GM12878 (cell line): Measurements from ENCODE around the gene TCF4.

Source experiments
- EP300 ChIP-seq, 2 experiments: fragments of 150-350 bp in 1 of 2; IDR thresholded peaks; 2 replicates each; pipeline ENCODE4 v1.6.1; 2011 to 2012; ENCODE audit warnings: low read depth in 2 of 2, low read length in 2 of 2, borderline replicate concordance in 1 of 2, improper control_type of control experiment in 1 of 2, inconsistent platforms in 1 of 2; ENCODE audit not compliant: control insufficient read depth in 1 of 2
- FOXM1 ChIP-seq: IDR thresholded peaks from 2 replicates; pipeline ENCODE4 v1.6.1; 2012; ENCODE audit warnings: low read depth, mild to moderate bottlenecking, inconsistent platforms, low read length, moderate library complexity
- NBN ChIP-seq: fragments of 450-650 bp; IDR thresholded peaks from 2 replicates; pipeline ENCODE4 v1.6.1; 2016
- POLR2A ChIP-seq: IDR thresholded peaks from 2 replicates; pipeline ENCODE4 v1.6.1; 2011; ENCODE audit warnings: low read depth, mild to moderate bottlenecking, low read length
- POLR2AphosphoS5 ChIP-seq: IDR thresholded peaks from 2 replicates; pipeline ENCODE4 v1.6.1; 2011; ENCODE audit warnings: mild to moderate bottlenecking, low read length, inconsistent platforms
- TF ChIP-seq, protein P1 (sequence below), 3 experiments: IDR thresholded peaks in 2 of 3; conservative IDR thresholded peaks in 1 of 3; 2 replicates each; pipeline ENCODE4 v1.5.1; 2011; ENCODE audit warnings: low read depth in 3 of 3, low read length in 3 of 3, mild to moderate bottlenecking in 3 of 3, control low read depth in 2 of 3, moderate library complexity in 2 of 3, inconsistent platforms in 1 of 3, mixed read lengths in 1 of 3; ENCODE audit not compliant: control insufficient read depth in 2 of 3, insufficient read depth in 1 of 3; ENCODE audit errors: extremely low read depth in 1 of 3
- TF ChIP-seq, protein P2 (sequence below): IDR thresholded peaks from 2 replicates; pipeline ENCODE4 v1.6.1; 2011; ENCODE audit warnings: low read depth, mild to moderate bottlenecking, low read length, moderate library complexity, borderline replicate concordance; ENCODE audit errors: extremely low read depth

DNA sequence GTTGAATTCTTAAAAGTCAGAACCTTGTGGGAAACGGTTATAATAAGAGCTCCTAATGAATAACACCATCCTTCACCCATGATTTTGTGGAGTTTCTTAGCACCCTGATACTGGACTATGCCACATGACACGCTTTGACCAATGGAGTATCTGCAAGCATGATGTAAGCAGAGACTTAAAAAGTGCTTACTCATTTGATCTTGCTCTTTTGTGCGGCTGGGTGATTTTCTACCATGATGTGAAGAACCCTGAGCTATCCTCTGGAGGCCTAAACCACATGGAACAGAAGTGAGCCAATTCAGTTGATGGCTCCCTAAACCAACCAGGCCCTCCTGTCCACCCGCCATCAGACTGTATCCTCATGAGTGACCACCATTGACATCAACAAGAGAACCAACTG lies 70.9 kb downstream of the TCF4 start:
- TF ChIP-seq, protein P1, sequence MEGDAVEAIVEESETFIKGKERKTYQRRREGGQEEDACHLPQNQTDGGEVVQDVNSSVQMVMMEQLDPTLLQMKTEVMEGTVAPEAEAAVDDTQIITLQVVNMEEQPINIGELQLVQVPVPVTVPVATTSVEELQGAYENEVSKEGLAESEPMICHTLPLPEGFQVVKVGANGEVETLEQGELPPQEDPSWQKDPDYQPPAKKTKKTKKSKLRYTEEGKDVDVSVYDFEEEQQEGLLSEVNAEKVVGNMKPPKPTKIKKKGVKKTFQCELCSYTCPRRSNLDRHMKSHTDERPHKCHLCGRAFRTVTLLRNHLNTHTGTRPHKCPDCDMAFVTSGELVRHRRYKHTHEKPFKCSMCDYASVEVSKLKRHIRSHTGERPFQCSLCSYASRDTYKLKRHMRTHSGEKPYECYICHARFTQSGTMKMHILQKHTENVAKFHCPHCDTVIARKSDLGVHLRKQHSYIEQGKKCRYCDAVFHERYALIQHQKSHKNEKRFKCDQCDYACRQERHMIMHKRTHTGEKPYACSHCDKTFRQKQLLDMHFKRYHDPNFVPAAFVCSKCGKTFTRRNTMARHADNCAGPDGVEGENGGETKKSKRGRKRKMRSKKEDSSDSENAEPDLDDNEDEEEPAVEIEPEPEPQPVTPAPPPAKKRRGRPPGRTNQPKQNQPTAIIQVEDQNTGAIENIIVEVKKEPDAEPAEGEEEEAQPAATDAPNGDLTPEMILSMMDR (IDR thresholded peaks at IDR 0.05 in 2 of 3, conservative IDR thresholded peaks at IDR 0.05 in 1 of 3; ENCODE audit: control insufficient read depth in 2 of 3, extremely low read depth in 1 of 3, insufficient read depth in 1 of 3, low read depth in 3 of 3, low read length in 3 of 3): no peak
- TF ChIP-seq FOXM1: no peak
- TF ChIP-seq, protein P2, sequence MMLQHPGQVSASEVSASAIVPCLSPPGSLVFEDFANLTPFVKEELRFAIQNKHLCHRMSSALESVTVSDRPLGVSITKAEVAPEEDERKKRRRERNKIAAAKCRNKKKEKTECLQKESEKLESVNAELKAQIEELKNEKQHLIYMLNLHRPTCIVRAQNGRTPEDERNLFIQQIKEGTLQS: no peak
- no peak for TF ChIP-seq NBN
- no peak for TF ChIP-seq POLR2AphosphoS5
- no peak for TF ChIP-seq POLR2A
- TF ChIP-seq EP300 (IDR thresholded peaks at IDR 0.05; ENCODE audit: borderline replicate concordance in 1 of 2, control insufficient read depth in 1 of 2, low read depth in 2 of 2, low read length in 2 of 2): no peak
